HG03045 (cell line): ENCODE measurements around the gene RTL3.
A peak's percentile ranks its signal among the peaks of the same experiment; 100 is the strongest.
"Not testable (repeated sequence)": the region's sequence is repeated elsewhere in the genome, so short reads cannot be mapped to it uniquely, and the experiment has no call there.

Experiments used
- ATAC-seq: cut with Tn5 transposase; IDR thresholded peaks from one replicate; pipeline ENCODE4 v1.9.1; 2021; ENCODE audit warnings: mild to moderate bottlenecking, moderate library complexity; ENCODE audit not compliant: unreplicated experiment

RTL3 gene, protein sequence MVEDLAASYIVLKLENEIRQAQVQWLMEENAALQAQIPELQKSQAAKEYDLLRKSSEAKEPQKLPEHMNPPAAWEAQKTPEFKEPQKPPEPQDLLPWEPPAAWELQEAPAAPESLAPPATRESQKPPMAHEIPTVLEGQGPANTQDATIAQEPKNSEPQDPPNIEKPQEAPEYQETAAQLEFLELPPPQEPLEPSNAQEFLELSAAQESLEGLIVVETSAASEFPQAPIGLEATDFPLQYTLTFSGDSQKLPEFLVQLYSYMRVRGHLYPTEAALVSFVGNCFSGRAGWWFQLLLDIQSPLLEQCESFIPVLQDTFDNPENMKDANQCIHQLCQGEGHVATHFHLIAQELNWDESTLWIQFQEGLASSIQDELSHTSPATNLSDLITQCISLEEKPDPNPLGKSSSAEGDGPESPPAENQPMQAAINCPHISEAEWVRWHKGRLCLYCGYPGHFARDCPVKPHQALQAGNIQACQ

DNA sequence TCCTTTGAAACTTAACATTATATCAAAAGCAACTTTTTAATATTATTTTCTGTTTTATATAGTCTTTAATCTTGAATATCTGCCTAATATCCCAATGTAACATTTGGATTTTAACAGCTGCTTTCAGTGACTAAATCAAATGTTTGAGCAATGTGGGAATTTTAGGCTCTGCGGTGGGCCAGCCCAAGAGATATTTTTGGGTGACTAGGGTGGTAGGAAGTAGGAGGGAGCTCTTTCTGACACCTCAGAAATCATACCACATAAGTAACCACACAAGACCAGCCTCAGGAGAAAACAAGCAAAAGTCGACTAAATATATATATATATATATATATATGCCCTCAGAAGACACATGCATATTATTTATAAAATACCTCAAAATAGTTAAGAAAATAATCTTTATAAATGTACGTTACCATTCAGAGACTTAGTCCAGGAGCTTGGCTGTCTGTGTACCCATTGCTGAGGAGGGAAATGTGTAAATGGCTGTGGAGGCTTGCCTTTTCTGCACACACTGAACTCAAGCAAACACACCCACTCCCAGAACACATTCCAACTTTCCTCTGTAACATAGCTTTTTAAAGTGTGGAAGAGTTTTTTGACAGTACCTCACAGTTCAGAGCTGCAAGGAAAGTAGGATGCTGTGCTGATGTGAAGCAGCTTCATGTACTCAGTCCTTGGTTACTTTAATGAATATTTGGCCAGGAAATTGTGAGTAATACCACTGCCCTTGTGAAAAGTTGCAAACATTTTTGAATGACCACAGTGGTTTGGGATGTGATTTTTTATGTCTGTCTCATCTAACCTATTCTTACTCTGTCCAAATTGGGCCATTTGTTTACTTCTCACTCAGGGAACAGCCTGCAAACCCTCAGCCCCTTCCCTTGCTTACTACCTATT is at the start of gene RTL3:
Gene RTL3 (minus strand): TSS at position 484 of the 900 bp plus-strand sequence. CDS start 908 bp downstream, outside the sequence.
- no peak for ATAC-seq

DNA sequence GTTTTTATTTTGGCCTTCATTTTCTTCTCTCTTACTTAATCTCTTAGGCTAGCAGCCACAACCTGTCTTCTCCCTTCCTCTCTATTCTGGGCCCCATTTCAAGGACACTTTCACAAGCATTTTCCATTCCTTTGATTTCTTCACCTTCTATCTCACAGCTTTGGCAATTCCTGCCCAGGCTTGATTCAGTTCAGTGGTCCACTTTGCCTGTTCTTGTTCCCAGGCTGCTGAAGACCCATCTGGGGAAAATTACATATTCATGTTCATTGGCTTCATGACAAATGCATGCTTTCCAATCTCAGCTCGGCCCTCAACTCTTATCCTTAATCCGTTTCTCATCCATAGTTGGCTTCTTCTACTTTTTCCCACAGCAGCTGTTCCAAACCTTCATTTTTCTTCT is 49.7 kb upstream of the RTL3 start:
- no peak for ATAC-seq

DNA sequence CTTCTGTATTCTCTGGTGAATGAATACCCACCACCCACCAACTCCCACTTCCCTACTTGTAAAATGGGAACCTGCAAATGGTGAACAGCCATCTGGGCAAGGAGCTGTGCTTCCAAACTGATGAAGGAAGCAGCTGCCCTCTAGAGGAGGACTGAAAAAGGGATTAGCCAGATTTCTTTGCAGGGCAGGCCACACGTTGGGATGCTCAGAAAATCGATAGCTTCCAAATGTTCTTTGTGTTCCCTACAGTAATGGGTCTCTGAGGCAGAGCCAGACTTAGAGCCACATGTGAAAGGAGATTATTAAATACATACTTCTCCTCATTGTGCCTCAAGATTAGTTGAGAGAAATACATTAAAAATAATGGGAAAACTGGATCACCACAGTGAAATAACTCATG is 49.1 kb upstream of the RTL3 start:
- no peak for ATAC-seq

DNA sequence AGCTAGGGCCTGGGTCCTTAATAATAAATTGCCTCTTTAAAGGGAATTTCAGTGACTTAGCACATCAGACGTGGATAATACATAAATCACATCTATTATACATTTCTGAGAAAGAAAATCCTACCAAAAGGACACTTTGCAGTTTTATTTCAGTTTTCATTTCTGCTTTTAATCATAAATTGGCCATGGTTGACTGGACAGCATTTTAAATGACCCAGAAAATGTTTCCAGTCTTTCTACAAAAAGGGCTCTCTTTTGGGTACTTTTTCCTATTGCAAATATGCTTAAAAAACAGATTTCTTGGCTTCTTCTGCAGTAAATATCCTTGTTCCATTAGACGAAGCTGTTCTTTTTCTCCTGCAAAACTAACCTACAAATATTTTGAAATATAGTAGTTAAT is 46.9 kb upstream of the RTL3 start:
- no peak for ATAC-seq

DNA sequence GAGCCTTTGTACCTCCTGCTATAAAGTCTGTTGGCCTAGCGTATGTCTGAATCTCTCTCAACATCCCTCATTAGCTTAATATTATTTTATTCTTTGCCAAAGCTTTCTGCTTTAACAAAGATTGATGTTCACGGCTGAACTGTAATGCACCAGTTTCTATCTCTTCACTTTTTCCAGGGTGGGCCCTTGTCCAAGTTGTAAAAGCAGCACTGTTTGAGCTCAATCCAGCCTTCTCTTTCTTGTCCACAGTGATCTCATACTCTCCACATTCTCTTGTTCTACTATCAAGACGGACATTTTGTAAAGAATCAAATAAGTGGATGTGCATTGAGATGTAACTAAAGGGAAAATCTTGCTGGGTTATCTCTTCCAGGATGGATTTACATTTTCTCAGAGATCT is 34.4 kb upstream of the RTL3 start:
- ATAC-seq = no peak

DNA sequence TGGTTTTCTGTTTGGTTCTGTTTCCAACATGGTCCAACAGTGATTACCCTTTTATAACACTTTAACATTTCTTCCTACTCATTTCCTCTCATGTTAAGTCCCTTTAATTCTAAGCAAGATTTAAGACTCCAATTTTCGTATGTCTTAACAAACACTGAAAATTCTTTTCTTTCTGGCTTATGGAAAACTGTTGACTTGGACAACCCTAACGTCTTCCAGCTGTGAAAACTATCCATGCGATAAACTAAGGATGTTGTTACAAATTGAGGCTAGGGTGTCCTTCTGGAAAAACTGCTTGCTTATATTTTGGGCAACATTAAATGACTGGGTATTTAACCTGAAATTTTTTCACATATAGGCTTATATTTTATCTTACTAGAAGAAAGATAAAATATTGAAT is 33.9 kb upstream of the RTL3 start:
- no peak for ATAC-seq

DNA sequence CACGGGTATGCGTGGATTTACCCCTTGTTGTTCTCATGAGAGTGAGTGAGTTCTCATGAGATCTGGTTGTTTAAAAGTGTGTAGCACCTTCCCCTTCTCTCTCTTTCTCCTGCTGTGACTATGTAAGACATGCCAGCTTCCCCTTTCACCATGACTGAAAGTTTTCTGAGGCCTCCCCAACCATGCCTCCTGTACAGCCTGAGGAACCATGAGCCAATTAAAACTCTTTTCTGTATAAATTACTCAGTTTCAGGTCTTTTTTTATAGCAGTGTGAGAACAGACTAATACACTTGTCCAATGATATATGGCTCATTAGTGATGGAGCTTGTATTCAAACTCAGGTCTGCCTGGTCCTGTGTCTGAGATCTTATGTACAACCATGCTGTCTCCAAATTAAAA is 28.5 kb upstream of the RTL3 start:
- ATAC-seq = peak; percentile 64

DNA sequence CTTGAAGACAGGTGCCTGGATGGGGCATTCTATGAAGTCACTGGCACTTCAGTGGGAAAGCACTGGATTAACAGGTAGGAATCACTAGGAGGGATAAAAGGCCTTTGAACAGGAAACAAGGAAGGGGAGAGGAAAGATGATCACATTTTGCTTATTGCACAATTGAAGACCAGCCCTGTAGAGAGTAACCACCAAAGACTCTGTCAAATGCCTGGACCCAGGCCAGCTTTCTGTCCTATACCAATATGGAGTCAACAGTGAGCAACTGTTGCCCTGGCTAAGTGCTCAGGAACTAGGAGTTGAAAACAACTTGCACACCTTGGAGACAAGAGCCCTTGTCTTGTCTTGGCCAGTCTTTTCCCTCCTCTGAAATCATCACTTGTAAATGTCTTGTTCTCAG is 14.1 kb upstream of the RTL3 start:
- ATAC-seq = no peak

DNA sequence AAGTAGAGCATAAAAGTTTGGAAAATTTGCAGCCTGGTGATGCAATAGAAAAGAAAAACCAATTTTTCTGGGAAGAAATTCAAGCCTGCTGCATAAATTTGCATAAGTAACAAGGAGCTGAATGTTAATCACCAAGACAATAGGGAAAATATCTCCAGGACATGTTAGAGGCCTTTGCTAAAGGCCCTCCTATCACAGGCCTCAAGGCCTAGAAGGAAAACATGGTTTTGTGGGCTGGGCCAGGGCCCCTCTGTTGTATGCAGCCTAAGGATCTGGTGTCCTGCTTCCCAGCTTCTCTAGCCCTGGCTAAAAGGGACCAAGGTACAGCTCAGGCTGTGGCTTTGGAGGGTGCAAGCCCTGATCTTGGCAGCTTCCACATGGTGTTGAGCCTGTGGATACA is 6.2 kb upstream of the RTL3 start:
- no peak for ATAC-seq

DNA sequence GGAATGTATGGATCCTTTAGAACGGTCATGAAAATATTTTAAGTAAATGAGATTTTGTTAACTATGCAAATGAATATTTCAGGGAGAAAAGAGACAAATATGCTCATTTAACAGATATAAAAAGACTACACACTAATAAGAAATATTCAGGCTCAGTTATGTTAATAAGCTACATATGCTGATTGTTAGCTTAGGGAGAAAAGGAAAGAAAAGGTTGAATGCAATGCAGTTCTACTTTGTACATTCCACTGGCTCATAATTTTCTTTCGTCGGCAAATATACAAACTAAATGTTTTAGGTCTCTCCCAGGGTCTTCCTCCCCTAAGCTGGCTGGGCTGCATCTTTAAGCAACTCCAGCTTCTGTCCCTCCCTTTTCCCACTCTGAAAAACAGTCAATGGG is 2.7 kb upstream of the RTL3 start:
- ATAC-seq = no peak

DNA sequence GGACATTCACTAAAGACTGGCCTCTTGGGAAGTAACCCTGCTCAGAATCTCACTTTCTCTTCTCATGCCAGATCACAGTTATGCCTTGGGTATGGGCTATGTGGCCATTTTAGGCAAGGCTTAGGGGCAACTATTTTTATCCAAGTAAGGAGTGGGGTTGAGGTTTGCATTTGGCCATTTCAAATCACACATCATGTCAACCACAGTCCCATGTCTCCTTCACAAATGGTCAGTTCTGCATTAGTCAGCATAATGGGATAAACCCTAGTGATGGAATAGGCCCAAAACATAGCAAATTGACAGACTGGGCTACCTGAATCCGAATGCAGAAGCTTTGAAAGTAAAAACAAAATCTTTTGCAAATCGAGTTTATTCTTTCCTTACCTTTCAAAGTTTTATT is 827 bp upstream of the RTL3 start:
- ATAC-seq = no peak

DNA sequence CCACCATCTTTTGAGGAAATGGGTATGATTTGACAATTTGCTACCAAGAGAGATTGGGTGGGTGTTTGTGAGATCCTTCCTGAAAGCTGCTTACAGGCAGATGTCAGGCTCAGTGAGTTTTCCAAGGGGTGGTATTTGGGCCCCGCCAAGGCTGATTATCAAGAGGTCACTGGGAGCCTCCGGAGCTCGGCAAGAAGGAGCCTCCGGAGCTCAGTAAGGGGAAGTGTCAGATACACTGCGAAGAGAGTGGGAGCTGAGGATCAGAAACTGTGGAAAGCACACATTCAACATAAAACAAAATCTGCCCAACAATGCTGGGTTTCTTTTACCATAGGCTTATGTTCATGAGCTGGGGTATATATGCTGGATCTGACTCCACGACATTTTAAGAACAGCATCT is 714 bp downstream of the RTL3 start:
- ATAC-seq = no peak

DNA sequence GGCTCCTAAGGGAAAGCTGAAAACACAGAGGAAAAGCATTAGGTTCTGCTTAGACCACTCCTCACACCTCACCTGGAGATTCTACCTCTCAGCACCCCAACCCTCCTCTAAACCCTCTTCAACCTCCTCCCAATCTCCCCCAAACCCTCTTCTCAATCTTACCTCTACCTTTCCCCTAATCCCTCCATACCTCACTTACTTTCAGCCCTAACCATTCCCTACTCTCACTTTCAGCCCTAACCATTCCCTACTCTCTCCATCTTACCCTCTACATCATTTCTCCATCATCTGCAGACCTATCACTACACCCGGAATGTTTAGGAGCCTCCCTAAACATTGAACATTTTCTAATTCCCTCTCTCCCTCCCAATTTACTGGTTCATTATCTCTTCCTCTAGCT is 3.5 kb downstream of the RTL3 start:
- ATAC-seq = no peak

DNA sequence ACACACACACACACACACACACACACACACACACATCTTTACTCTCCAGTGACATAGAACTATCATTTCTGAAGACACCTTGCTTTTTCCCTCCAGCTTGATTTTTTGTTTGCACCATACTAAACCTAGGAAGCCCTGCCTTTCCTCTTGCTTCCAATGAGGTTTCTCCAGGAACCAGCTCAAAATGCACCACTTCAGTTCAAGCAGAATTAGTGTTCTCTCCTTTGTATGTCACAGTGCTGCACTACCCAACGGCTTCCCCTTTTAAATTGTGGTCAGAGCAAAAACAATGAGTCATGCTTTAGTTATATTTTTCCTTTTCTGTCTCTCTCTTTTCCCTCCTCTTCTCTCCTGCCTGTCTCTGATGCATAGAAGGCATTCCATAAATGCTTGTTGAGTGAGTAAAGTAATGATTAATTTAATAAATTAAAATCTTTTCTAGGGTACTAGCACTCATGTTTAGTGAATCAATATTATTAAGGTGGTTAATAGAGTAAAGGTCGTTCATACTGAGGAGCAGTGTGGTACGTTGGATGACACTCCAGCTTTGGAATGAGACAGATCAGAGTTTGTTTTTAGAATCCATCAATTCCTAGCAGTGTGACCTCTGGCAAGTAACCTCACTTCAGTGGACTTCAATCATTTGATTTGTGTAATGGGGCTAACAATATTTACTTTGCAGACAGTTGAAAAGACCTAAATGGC is 5.9 kb downstream of the RTL3 start:
- peak; percentile 47 for ATAC-seq

DNA sequence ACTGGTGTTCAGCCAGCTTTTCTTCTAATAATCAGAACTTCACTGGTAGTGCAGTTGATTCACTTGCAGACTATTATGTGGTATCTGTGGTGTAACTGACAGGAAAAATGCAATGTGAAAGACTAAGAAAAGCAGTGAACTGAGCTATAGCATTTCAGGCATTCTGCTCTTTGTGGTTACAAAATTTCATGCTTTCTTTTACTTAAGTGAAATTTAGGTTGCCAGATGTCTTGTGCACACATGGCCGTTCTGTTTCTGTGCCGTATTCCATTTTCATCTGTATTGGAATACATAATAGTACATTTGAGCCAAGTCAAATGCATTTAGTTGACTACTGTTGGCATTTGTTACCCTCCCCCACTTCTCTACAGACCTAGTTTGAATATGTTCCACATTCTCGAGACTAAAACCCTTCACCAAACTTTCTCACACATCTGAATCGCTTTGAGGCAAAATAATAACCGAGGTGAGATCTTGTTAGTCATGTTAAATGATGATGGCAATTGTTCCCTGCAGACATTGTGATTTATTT is 8.2 kb downstream of the RTL3 start:
- ATAC-seq = peak; percentile 73

DNA sequence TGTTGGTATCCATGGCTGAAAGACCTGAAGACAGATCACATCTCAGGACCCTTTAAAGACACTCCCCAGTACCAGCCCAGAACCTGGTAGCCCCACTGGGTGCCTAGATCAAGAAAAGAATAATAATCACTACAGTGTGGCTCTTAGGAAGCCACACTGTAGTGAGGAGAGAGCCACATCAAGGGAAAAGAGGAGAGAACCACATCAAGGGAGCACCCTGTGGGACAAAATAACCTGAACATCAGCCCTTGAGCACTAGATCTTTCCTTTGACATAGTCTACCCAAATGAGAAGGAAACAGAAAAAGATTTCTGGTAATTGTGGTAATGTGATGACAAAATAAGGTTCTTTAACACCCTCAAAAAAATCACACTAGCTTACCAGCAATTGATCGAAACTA is 15.3 kb downstream of the RTL3 start:
- no peak for ATAC-seq

DNA sequence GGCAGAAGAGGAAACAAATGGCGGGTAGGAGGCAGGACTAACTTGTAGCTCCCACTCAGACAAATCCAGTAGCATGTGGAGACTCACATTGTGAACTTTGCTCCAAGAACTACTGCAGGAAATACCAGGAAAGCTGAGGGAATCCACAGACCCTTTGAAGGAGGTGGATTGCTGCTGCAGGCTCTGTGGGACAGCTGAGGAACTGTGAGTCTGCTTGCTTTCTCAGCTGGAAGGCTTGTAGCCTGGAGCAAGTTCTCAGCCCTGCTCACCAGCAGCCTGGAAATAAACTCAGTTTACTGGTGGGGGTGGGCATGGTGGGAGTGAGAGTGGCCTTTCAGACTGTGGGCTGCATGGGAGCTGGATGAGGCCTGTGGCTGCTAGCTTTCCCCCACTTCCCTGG is 16.0 kb downstream of the RTL3 start:
- ATAC-seq = no peak

DNA sequence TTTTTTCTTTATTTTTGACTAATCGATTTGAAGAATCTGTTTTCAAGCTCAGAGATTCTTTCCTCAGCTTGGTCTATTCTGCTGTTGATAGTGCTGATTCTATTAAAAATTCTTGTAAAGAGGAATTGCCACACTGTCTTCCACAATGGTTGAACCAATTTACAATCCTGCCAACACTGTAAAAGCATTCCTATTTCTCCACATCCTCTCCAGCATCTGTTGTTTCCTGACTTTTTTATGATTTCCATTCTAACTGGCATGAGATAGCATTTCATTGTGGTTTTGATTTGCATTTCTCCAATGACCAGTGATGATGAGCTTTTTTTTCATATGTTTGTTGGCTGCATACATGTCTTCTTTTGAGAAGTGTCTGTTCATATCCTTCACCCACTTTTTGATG is 23.0 kb downstream of the RTL3 start:
- not testable (repeated sequence) for ATAC-seq

DNA sequence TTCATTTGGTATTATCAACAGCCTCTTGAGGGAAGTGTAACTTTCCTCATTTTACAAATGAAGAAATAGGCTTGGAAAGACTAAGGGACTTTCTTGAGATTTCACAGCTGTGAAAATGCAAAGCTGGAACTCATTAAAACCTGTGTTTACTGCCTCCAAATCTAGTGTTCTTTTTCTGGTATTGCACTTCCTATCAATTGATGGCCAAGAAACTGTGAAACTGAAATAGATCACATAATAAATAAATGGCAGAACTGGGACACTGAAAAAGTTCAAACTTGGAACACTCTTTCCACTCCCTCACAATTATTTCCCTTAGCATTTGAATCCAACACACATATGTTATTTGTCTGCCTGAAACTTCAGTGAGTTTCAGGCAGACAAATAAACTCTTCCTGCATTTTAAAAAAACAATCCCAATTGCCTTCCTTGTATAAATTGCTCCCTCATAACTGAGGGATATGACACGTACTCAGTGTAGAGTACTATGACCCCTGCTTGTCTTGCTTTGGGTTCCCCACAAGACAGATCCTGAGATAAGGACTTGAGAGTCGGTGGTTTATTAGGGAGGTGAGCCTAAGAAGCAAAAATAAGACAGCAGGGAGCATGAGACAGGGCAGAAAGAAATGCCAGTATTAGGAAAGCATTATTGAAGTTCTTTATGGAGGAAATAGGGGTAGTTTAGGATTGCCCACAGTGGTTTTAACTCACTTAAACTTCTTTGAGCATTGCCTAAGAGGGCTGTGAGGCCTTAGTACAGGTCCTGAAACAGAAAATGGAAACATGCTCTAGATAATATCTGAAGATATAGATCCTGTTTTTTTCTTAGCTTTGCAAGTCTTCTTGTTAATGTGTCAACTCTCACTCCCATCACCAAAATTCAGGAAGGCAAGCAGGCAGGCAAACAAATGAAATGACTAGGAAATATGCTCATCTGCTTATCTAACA is 33.9 kb downstream of the RTL3 start:
- no peak for ATAC-seq

DNA sequence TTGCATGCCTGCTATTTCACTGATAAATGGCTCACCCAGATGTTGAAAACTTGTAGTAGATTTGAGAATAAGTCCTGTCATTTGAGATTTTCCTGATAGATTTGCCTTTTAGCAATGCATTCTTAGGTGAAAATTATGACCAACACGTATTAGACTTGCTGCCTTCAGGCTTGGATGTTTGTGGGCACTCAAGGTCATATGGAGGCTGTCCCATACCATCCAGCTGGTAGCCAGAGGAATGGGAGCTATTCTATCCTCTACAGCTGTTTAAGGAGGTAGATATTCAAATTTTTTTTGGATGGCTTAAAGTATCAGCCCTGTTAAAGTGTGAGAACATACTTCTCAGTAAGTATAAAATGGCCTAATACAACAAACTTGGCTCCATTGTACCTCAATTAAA is 34.7 kb downstream of the RTL3 start:
- no peak for ATAC-seq
